HG03175 (cell line): ENCODE measurements around the gene RIMS4.

Source experiments
- ATAC-seq: cut with Tn5 transposase; IDR thresholded peaks from one replicate; pipeline ENCODE4 v1.9.1; 2021; ENCODE audit warnings: mild to moderate bottlenecking, moderate library complexity; ENCODE audit not compliant: unreplicated experiment

RIMS4 gene

DNA sequence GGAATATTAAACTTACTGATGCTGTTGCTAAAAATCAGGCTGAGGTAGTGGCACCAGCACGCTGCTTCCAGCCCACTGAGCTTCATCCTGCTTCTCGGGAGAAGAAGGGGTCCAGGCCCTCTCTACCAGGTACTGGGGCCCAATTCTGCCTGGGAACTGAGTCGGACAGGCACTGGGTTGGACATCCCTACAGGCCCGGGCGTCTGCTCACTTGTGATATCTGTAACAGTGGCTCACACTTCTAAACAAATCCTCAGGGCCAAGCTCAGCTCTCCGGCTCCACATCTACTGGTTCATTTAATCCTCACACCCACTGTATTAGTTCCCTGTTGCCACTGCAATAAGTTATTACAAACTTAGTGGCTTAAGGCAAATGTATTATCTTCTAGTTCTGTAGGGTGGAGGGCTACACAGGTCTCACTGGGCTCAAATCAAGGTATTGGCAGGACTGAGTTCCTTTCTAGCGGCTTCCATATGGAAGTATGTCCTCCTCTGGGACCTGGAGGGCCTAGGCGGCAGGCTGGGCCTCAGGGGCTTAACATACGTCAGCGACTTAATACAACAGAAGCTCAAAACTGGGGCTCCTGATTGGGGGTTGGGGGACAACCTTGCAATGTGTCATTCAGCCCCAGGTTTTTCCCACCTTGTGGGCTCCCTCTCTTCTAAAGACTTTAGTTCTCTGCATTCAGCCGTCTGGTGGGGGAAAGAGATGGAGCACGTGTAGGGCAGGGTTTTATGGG lies 66.3 kb downstream of the RIMS4 start:
- no peak for ATAC-seq

DNA sequence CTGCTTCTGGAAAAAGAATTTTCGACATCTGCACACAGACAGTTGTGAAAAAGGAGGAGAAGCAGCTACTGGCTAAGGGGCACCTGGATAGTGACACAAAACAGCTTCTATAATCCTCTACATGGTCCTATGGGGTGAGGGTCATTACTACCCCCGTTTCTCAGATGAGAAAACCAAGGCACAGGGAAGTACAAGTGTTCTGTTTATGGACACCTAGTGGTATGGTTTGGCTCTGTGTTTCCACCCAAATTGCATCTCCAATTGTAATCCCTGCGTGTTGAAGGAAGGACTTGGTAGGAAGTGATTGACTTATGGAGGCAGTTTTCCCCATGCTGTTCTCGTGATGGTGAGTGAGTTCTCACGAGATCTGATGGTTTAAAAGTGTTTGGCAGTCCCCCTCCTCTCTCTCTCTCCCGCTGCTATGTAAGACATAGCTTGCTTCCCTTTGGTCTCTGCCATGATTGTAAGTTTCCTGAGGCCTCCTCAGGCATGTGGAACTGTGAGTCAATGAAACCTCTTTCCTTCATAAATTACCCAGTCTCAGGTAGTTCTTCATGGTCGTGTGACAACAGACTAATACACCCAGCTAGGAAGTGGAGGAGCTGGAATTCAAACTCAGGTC lies 67.2 kb downstream of the RIMS4 start:
- no peak for ATAC-seq

DNA sequence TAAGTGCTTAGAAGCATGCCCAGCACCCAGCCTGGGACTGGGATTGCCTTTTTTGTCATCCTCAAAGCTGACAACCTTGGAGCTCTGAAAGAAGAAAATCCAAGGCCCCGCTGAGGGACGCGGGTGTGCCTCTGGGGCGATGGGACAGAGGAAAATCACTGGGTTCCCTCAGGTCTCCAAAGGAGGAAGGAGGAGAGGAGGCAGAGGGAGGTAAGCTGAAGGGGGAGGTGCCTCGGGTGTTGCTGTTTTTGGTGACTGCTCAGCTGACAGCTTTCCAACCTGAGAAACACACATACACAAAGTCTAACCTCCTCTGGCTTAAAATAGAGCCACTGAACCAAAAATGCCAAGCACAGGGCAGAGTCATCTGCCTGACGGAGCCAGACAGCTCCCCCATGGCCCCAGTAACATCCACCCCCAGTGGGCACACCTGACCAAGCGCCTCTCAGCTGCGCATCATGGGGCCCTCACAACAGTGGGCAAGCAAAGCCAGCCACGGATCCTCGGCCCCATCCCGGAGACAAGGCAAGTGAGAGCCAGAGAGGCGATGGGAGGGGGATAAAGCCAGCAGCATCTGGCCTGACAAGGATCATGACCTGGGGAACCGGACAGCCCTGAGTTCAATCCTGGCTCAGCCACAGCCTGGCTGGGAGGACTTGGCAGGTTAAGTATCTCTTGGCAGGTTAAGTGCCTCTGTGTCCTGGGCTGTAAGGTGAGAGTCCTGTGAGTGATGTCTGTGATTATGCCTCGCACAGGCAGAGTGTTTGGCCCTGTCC lies 67.9 kb downstream of the RIMS4 start:
- ATAC-seq: no peak

DNA sequence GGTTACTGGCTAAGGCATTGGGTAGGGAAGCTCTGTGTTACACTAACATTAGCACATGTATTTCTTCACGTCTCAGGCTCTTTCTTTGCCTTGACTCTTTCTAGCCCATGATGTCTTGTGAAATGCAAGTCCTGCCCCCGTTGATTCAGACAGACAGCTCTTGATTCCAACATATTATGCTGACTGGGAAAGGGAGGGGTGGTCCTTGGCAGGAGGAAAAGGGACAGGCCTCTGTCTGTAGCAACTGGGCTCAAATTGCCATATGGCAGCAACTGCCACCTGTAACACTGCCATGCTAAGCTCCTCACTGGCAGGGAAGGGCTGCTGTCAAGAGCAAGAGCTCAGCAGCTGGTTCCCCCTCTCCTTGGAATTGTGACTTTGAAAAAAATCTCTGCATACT lies 70.4 kb downstream of the RIMS4 start:
- ATAC-seq: no peak

DNA sequence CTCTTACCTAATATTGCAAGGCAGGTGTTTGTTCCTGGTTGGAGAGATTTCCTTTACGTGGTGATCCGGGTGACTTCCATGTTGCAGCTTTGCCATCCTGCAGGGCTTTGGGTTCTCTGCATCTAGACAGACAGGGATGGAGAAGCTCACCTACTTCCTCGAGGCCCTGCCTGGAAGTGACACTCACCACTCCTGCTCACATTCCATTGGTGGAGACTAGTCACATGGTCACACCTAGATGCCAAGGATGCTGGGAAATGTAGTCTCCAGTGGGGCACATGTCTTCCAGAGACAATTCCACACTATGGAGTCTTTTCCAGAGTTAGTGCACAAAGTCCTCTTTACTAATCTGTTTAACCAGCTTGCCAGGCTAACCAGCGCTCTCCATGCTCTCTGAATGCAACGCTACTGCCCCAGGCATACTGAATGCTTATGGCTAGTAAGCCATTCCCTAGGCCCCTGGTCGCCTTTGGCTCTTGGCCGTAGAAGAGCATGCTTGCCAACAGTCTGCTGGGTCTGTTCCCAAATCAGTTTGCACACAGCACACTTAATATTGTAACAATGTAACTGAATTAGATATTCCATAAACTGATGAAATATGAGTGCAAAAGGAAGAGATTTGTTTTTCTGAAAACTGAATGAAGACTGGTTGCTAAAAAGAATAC lies 71.4 kb downstream of the RIMS4 start:
- ATAC-seq: no peak

DNA sequence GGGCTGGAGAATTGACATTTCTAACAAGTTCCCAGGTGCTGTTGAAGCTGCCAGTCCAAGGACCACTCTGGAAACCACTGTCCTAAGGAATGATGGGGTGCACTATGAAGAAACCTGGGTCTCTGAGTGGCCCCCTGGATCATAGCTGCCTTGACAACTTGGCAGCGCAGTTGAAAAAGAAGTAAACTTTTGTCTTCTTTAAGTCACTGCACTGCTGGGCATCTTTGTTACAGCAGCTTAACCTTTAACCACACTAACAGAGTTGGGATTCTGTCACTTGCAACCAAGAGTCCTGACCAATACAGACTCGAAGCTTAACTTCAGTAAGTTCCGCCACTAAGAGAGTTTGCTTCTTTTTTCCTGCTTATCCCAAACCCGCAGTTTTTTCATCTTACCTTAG lies 73.2 kb downstream of the RIMS4 start:
- ATAC-seq: no peak

DNA sequence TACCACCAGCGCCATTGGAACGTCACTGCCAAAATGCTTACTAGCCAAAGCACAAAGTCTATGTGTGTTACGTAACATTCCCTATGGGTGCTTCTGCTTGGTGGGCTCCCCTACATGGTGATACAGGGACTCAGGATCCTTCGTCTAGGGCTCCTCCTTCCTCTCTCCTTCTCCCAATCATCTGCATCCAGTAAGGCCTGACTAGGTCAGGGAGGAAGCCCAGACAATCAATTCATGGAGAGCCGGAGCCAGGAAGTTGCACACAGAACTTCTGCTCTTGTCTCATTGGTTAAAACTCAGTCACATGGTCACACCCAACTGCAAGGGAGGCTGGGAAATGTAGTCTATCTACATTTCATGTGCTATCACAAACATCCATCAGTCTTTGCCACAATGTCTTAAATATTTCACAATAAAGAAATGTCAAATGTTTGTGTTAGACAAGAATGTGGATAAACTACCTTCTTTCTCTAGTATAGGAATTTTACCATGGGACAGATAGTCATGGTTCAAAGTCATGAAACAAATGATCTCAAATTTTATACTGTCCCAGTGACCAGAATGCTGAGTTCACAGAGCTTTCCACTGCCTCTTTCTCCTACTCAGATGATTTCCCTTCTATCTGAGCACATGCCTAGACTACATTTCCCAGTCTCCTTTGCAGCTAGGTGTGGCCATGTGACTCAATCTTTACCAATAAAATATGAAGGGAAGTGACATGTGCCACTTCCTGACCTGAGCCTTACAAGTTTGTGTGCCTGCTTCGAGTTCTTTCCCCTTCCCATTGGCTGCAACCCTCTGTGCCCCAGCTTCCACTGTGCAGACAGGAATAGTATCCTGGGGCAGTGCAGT lies 74.0 kb downstream of the RIMS4 start:
- no peak for ATAC-seq

DNA sequence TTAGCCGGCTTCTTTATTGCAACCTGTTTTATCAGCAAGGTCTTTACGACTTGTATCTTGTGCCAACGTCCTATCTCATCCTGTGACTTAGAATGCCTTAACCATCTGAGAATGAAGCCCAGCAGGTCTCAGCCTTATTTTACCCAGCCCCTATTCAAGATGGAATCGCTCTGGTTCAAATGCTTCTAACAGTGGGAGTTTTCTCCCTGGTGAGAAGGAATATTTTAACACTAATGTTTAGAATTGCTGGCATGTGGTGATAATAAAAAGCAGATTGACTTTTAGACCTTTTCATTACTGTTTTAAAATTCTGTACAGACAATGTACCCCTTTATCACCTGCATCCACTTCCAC lies 74.6 kb downstream of the RIMS4 start:
- ATAC-seq: no peak

DNA sequence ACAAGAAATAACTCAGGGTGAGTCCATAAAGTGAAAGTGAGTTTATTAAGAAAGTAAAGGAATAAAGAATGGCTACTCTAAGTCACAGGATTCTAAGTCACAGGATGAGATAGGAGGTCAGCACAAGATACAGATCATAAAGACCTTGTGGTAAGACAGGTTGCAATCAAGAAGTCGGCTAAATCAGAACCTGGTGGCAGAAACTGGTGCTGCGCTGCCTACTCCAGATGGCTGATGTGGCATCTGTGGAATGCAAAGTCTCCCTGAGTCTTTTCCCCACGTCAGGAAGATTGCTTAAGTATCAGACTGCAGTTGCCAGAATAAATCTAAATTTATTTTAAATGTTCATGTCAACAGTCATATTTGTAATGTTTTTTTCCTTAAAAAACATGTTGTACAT lies 75.4 kb downstream of the RIMS4 start:
- no peak for ATAC-seq

DNA sequence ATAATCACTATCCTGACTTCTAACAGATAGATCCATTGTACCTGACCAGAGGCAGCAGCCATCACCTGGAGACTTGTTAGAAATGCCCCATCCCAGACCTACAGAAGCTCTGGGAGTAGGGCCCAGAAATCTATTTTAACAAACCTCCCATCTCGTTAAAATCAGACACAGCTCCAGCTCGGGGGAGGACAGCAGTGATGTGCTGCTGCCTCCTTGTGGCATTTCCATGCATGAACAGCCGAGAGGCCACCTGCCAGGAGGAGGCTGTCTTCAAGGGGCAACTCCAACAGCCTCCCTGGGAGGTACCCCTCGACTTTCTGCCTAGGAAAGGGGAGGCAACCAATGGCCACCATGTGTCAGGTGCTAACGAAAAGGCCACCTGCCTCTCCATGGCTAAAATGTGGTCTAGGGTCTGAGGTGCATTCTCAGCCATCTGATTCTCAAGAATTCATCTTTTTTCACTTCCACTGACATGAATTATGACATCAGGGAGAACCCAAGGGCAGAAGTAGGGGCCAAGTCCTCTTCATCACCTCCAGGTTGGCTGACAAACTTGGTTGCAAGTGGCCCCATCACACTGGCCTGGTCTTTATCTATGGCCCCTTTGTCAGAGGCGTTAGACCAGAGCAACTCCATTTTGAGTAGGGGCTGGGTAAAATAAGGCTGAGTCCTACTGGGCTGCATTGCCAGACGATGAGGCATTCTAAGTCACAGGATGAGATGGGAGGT lies 76.8 kb downstream of the RIMS4 start:
- no peak for ATAC-seq

DNA sequence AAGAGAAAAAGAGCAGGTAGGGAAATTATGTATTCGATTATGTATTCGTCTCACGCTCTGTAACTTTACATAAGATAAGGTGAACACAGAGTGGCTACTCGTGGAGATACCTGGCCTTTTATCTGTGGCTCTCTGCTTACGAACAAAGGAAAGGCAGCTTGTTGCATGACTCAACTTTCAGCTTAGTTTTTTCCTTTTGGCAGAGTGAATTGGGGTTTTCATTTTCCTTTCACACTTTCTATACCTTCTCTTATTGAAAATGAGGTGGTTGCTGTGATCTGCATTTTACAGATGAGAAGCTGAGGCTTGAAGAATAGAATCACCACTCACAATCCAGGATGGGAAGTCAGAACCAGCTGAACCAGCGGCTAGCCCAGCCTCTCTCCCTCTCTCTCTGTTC lies 78.0 kb downstream of the RIMS4 start:
- ATAC-seq: no peak

DNA sequence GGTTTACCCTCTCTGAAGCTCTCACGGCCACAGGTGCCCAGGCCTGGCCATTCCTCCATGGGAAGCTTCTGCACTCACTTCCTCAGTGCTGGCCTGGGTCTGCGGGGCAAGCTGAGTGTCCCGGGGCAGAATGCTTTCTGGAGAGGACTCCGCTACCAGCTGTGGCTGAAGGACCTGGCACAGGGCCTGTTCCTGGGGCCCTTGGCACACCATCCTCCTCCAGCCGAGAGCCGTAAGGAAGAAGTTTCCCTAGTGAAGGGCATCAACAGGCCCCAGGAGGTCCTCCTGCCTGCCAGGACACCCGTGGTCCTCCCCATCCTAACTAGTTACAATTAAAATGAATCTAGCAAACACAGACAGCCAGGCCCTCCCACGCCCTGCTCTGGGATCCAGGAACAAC lies 78.7 kb downstream of the RIMS4 start:
- no peak for ATAC-seq

DNA sequence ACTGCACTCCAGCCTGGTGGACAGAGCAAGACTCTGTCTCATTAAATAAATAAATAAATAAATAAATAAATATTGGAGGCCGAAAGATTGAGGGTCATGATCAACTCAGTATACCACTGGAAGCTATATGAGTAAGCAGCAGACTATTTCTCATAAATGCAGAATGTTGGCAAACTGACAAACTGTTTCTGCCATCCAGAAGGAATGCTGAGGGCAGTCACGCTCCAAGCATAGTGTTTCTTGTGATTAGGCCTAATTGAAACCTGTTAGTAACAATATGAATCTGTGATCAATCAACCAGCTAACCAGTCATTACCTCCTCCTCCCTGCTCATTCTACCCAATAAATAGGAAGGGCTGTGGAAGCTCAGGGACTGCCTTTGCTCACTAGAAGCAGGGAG lies 79.9 kb downstream of the RIMS4 start:
- no peak for ATAC-seq

DNA sequence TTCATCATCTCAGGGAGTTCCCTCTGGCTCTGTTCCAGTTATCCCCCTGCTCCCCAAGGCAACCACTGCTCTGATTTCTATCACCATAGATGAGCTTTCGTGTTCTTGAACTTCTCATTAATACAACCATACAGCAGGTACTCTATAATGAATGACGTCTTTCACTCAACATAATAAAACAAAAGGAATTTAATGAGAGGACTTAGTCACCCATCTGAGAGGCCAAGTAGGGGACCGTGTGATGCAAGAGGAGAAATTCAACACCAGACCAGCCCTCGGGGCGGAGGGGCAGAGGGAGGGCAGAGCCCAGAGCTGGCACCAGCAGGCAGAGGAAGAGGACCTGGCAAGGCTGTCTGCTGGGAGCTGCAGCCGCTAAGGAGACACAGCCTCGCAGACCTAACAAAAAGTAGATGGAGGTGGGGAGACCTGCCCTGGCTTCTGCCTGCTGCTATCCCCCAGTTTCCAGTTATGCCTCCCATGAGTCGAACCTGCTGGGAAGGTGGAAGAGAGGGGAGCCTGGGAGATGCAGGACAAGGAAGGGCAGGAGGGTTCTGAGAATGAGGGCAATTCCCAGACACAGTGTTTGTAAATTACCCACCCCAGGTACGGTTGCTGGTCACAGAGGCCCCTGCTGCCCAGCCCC lies 81.4 kb downstream of the RIMS4 start:
- no peak for ATAC-seq

DNA sequence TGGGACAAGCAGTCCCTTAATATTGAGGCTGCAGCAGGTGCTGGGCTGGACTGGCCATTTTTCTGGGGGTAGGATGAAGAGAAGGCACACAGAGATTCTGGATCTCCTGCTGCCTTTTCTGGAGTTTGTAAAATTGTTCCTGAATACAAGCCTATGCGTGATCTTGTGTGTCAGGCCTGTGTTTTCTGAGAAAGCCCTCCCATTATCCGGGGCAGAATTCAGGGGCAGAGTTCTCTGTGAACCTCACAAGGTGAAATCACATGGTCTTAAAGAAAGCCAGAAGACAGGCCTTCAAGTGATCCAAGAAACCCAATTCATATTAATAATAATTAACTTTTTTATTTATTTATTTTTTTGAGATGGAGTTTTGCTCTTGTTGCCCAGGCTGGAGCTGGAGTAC lies 82.7 kb downstream of the RIMS4 start:
- ATAC-seq: no peak

DNA sequence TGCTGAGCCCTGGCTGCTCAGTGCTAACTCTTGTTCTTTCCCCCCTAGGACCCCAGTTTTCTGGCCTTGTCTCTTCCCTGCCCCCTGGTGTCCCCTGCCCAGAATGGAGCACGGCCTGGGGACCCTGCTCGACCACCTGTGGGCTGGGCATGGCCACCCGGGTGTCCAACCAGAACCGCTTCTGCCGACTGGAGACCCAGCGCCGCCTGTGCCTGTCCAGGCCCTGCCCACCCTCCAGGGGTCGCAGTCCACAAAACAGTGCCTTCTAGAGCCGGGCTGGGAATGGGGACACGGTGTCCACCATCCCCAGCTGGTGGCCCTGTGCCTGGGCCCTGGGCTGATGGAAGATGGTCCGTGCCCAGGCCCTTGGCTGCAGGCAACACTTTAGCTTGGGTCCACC lies 83.3 kb downstream of the RIMS4 start:
- no peak for ATAC-seq

DNA sequence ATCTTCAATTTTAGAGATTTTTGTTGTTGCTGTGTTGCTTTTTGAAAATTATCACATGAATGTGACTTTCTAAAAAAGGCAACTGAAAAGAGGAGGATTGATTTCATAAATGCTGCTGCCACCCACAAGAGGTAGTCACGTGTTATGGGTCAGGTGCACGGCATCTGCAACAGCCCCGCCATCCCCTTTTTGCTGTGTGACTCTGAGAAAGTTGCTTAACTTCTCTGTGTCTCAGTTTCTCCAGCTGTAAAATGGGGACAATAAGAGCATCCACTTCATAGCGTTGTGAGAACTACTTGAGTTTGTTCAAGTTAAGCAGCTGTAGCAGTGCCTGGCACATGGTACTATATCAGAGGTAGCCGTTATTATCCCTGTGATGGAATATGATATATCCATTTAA lies 84.5 kb downstream of the RIMS4 start:
- ATAC-seq: no peak

DNA sequence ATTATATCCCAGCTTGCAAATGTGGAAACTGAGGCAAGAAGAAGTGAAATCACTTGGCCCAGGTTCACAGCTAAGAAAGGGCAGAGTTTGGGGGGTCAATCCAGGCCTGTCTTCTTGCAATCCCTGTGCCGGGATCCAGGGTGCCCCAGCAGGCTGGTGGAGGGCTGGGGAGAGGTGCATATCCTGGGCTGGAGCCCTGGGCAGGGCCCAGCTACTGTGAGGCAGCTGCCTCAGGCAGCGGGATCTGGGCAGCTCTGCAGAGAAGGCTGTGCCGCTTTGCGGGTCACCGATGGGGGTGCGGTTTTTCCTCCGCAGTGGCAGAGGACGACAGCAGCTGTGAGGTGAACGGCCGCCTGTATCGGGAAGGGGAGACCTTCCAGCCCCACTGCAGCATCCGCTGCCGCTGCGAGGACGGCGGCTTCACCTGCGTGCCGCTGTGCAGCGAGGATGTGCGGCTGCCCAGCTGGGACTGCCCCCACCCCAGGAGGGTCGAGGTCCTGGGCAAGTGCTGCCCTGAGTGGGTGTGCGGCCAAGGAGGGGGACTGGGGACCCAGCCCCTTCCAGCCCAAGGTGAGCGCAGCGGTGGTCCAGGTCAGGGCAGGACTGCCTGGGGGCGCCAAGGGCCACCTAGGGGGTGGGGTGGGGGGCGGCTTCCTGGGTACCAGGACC lies 85.8 kb downstream of the RIMS4 start:
- ATAC-seq: no peak

DNA sequence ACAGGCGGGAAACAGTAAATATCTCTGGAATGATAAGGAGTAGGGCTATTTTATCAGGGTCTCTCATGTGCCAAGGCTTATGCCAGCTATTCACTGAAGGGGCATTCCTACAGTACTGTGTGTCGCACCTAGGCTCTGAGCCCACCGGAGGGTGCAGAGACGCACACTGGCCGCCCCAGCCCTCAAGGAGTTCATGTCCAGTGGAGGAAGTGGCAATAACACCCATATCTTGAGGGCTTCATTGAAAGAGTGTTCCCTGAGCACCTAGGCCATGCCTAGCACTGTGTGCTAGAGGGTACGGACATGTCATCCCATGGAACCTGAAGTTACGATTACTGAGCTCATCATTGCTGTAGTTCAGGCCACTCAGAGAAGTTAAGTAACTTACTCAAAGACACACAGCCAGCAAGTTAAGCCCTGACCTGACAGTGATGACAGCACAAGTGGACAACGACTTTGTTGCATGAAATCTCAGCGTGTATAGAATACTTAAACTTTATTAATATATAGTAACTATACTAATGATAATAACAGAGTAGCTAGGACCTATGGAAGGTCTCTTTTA lies 86.5 kb downstream of the RIMS4 start:
- ATAC-seq: no peak
